GM23338 (cell line): ENCODE measurements around the gene DACH1. TPM values are rescaled to one million over a fixed set of nuclear protein-coding genes. Genes with fewer than 3 reads are reported as not detected.
"Not testable (repeated sequence)": the region's sequence is repeated elsewhere in the genome, so short reads cannot be mapped to it uniquely, and the experiment has no call there.

Experiments
- ATAC-seq: fragments of 200-7000 bp; cut with Tn5 transposase; 3 replicates; pipeline ENCODE4 v1.9.1; 2020
- DNase-seq: peaks from one replicate; pipeline ENCODE4 v3.0.0-alpha.2; 2015; ENCODE audit warnings: low spot score
- H2AFZ ChIP-seq: fragments of 200-600 bp; sonication (generic); 2 replicates; pipeline ENCODE4 v1.8.0; 2016; ENCODE audit warnings: antibody characterized with exemption, mild to moderate bottlenecking, moderate library complexity
- H3F3A ChIP-seq: fragments of 200-600 bp; sonication (generic); replicated peaks from 2 replicates; pipeline ENCODE4 v1.8.0; 2017; ENCODE audit warnings: antibody characterized with exemption, mixed run types, low read depth
- H3K27ac ChIP-seq: fragments of 200-600 bp; sonication (generic); 2 replicates; pipeline ENCODE4 v1.6.1; 2016; ENCODE audit warnings: low read depth
- H3K27me3 ChIP-seq: fragments of 200-600 bp; sonication (generic); 2 replicates; pipeline ENCODE4 v1.8.0; 2016; ENCODE audit warnings: mild to moderate bottlenecking, mixed run types, moderate library complexity; ENCODE audit not compliant: insufficient read depth
- H3K36me3 ChIP-seq: fragments of 200-600 bp; sonication (generic); 2 replicates; pipeline ENCODE4 v1.8.0; 2016; ENCODE audit warnings: mild to moderate bottlenecking; ENCODE audit not compliant: insufficient read depth
- H3K4me1 ChIP-seq: fragments of 200-600 bp; sonication (generic); 2 replicates; pipeline ENCODE4 v1.8.0; 2016; ENCODE audit warnings: mild to moderate bottlenecking, moderate library complexity; ENCODE audit not compliant: insufficient read depth
- H3K4me2 ChIP-seq: fragments of 200-600 bp; sonication (generic); 2 replicates; pipeline ENCODE4 v1.7.1; 2017; ENCODE audit warnings: mixed run types
- H3K4me3 ChIP-seq: fragments of 200-600 bp; sonication (generic); 2 replicates; pipeline ENCODE4 v1.6.1; 2016; ENCODE audit warnings: mixed run types
- H3K79me2 ChIP-seq: fragments of 200-600 bp; sonication (generic); replicated peaks from 2 replicates; pipeline ENCODE4 v1.8.0; 2017; ENCODE audit warnings: mild to moderate bottlenecking; ENCODE audit not compliant: insufficient read depth
- H3K9me2 ChIP-seq: fragments of 200-600 bp; sonication (generic); 2 replicates; pipeline ENCODE4 v1.8.0; 2017; ENCODE audit not compliant: insufficient read depth
- H4K20me1 ChIP-seq: fragments of 200-600 bp; sonication (generic); replicated peaks from 2 replicates; pipeline ENCODE4 v1.8.0; 2017; ENCODE audit warnings: mild to moderate bottlenecking; ENCODE audit not compliant: insufficient read depth
- H3K27ac Mint-ChIP-seq: 2 replicates; pipeline ENCODE4 v1.8.0; 2020; ENCODE audit warnings: inconsistent platforms, mild to moderate bottlenecking, moderate library complexity, mixed read lengths
- H3K27me3 Mint-ChIP-seq: 3 replicates; pipeline ENCODE4 v1.8.0; 2022; ENCODE audit warnings: low read depth, mild to moderate bottlenecking, moderate library complexity, mixed read lengths, inconsistent platforms; ENCODE audit not compliant: insufficient read depth, poor library complexity
- H3K36me3 Mint-ChIP-seq: 3 replicates; pipeline ENCODE4 v1.8.0; 2021; ENCODE audit warnings: low read depth, mild to moderate bottlenecking, inconsistent platforms, moderate library complexity, mixed read lengths
- H3K4me1 Mint-ChIP-seq: 3 replicates; pipeline ENCODE4 v1.8.0; 2020; ENCODE audit warnings: mild to moderate bottlenecking, inconsistent platforms, mixed read lengths
- H3K4me3 Mint-ChIP-seq: 3 replicates; pipeline ENCODE4 v1.8.0; 2021; ENCODE audit warnings: moderate library complexity, mild to moderate bottlenecking, inconsistent platforms, mixed read lengths
- H3K9me3 Mint-ChIP-seq: 3 replicates; pipeline ENCODE4 v1.8.0; 2020; ENCODE audit warnings: moderate library complexity, mild to moderate bottlenecking, inconsistent platforms, mixed read lengths
- CREB1 ChIP-seq: fragments of 250-450 bp; sonication (Bioruptor Pico); IDR thresholded peaks from 2 replicates; pipeline ENCODE4 v1.5.0; 2020; ENCODE audit warnings: low read depth, mild to moderate bottlenecking, moderate library complexity
- EZH2 ChIP-seq: fragments of 200-600 bp; sonication (generic); IDR thresholded peaks from one replicate; pipeline ENCODE4 v1.8.0; 2017; ENCODE audit warnings: antibody characterized with exemption, mild to moderate bottlenecking, low read depth; ENCODE audit not compliant: unreplicated experiment
- EZH2phosphoT487 ChIP-seq: fragments of 200-600 bp; sonication (generic); IDR thresholded peaks from one replicate; pipeline ENCODE4 v1.8.1; 2018; ENCODE audit warnings: antibody characterized with exemption; ENCODE audit not compliant: unreplicated experiment
- JUNB ChIP-seq: IDR thresholded peaks from one replicate; pipeline ENCODE4 v1.6.1; 2016; ENCODE audit warnings: antibody characterized with exemption; ENCODE audit not compliant: unreplicated experiment
- NANOG ChIP-seq: IDR thresholded peaks from 2 replicates; pipeline ENCODE4 v1.6.1; 2016; ENCODE audit warnings: antibody characterized with exemption, borderline replicate concordance
- POLR2AphosphoS5 ChIP-seq: IDR thresholded peaks from 2 replicates; pipeline ENCODE4 v1.6.1; 2016; ENCODE audit warnings: antibody characterized with exemption, low read depth
- STAT1 ChIP-seq: IDR thresholded peaks from one replicate; pipeline ENCODE4 v1.6.1; 2016; ENCODE audit warnings: antibody characterized with exemption; ENCODE audit not compliant: unreplicated experiment
- ZNF114 ChIP-seq: fragments of 250-450 bp; sonication (Bioruptor Pico); IDR thresholded peaks from 2 replicates; pipeline ENCODE4 v1.5.0; 2020; ENCODE audit warnings: mild to moderate bottlenecking, moderate library complexity
- ZNF331 ChIP-seq: fragments of 250-450 bp; sonication (Bioruptor Pico); IDR thresholded peaks from 2 replicates; pipeline ENCODE4 v1.5.0; 2020; ENCODE audit warnings: low read depth, mild to moderate bottlenecking, moderate library complexity
- polyA plus RNA-seq: library from polyadenylated mRNA; unstranded; fragments of >200 nt; fragmentation: Nextera tagmentation; extraction: Ambion mirVana; gene quantifications from 2 replicates; pipeline ENCODE4 v1.2.1, GENCODE V29; 2016
- total RNA-seq: library from RNA; depleted of rRNA; stranded (reverse); fragments of >200 nt; shearing (Covaris generic); gene quantifications from 2 replicates; pipeline ENCODE4 v1.2.3, GENCODE V29; 2014
- TF ChIP-seq, protein P1 (sequence below): fragments of 250-450 bp; sonication (Bioruptor Pico); IDR thresholded peaks from 2 replicates; pipeline ENCODE4 v1.5.0; 2020; ENCODE audit warnings: mild to moderate bottlenecking, moderate library complexity
- TF ChIP-seq, protein P2 (sequence below), 2 experiments: fragments of 200-600 bp in 1 of 2; sonication (generic) in 1 of 2; conservative IDR thresholded peaks; 2 replicates each; pipeline versions ENCODE4 v1.5.1 to v1.6.1; 2016 to 2017; ENCODE audit warnings: antibody characterized with exemption in 2 of 2, low read depth in 2 of 2, mild to moderate bottlenecking in 2 of 2, moderate library complexity in 1 of 2

The DACH1 gene
- total and polyA plus RNA-seq, 2 experiments from 2014 or later, result 0.45 to 0.57 TPM

DNA sequence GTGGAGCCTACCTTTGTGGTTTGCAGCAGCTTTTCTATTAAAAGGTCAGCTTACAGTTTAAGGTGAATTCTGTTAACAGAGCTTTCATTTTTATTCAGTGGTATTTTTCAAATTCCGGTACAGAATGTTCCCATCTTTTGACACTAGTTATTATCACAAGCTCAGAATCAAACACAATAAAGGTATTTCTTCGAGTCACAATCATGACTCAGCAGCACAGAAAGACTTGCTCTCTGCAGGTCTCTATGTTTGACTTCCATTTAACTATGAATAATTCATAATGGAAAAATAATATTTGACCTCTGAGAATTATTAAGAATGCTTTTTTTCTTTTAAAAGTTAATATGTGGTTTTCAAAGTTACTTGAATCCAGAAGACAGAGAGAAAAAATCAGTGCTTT, 28.2 kb downstream of the DACH1 start:
- Mint-ChIP-seq H3K4me1 (peaks cover 4% of the 10 kb centered on the region; the same call in 2 of the 3 replicates), H3K36me3 (no peaks in the 10 kb centered on the region), H3K9me3 (no peaks in the 10 kb centered on the region), H3K27ac (peak overlapping the region; percentile 70; the same call in 1 of the 2 replicates), H3K4me3 (no peak overlapping the region), H3K27me3 (no peaks in the 10 kb centered on the region)
- DNase-seq (no peak), ATAC-seq (no peak)
- Histone ChIP-seq H3K79me2 (no peaks in the 10 kb centered on the region), H3K27me3 (no peaks in the 10 kb centered on the region), H3K36me3 (no peaks in the 10 kb centered on the region), H3K9me2 (no peaks in the 10 kb centered on the region), H2AFZ (peak overlapping the region; percentile 70), H3K4me1 (no peaks in the 10 kb centered on the region), H4K20me1 (no peaks in the 10 kb centered on the region), H3F3A (no peaks in the 10 kb centered on the region), H3K4me2 (no peak overlapping the region), H3K27ac (no peak overlapping the region; the same call in 1 of the 2 replicates), H3K4me3 (no peak overlapping the region)
- TF ChIP-seq NANOG, result no peak
- no peak for TF ChIP-seq STAT1
- TF ChIP-seq JUNB, result no peak
- TF ChIP-seq CREB1, result no peak
- no peak for TF ChIP-seq ZNF331
- TF ChIP-seq POLR2AphosphoS5, result no peak
- TF ChIP-seq EZH2phosphoT487, result no peak
- TF ChIP-seq, protein P1, sequence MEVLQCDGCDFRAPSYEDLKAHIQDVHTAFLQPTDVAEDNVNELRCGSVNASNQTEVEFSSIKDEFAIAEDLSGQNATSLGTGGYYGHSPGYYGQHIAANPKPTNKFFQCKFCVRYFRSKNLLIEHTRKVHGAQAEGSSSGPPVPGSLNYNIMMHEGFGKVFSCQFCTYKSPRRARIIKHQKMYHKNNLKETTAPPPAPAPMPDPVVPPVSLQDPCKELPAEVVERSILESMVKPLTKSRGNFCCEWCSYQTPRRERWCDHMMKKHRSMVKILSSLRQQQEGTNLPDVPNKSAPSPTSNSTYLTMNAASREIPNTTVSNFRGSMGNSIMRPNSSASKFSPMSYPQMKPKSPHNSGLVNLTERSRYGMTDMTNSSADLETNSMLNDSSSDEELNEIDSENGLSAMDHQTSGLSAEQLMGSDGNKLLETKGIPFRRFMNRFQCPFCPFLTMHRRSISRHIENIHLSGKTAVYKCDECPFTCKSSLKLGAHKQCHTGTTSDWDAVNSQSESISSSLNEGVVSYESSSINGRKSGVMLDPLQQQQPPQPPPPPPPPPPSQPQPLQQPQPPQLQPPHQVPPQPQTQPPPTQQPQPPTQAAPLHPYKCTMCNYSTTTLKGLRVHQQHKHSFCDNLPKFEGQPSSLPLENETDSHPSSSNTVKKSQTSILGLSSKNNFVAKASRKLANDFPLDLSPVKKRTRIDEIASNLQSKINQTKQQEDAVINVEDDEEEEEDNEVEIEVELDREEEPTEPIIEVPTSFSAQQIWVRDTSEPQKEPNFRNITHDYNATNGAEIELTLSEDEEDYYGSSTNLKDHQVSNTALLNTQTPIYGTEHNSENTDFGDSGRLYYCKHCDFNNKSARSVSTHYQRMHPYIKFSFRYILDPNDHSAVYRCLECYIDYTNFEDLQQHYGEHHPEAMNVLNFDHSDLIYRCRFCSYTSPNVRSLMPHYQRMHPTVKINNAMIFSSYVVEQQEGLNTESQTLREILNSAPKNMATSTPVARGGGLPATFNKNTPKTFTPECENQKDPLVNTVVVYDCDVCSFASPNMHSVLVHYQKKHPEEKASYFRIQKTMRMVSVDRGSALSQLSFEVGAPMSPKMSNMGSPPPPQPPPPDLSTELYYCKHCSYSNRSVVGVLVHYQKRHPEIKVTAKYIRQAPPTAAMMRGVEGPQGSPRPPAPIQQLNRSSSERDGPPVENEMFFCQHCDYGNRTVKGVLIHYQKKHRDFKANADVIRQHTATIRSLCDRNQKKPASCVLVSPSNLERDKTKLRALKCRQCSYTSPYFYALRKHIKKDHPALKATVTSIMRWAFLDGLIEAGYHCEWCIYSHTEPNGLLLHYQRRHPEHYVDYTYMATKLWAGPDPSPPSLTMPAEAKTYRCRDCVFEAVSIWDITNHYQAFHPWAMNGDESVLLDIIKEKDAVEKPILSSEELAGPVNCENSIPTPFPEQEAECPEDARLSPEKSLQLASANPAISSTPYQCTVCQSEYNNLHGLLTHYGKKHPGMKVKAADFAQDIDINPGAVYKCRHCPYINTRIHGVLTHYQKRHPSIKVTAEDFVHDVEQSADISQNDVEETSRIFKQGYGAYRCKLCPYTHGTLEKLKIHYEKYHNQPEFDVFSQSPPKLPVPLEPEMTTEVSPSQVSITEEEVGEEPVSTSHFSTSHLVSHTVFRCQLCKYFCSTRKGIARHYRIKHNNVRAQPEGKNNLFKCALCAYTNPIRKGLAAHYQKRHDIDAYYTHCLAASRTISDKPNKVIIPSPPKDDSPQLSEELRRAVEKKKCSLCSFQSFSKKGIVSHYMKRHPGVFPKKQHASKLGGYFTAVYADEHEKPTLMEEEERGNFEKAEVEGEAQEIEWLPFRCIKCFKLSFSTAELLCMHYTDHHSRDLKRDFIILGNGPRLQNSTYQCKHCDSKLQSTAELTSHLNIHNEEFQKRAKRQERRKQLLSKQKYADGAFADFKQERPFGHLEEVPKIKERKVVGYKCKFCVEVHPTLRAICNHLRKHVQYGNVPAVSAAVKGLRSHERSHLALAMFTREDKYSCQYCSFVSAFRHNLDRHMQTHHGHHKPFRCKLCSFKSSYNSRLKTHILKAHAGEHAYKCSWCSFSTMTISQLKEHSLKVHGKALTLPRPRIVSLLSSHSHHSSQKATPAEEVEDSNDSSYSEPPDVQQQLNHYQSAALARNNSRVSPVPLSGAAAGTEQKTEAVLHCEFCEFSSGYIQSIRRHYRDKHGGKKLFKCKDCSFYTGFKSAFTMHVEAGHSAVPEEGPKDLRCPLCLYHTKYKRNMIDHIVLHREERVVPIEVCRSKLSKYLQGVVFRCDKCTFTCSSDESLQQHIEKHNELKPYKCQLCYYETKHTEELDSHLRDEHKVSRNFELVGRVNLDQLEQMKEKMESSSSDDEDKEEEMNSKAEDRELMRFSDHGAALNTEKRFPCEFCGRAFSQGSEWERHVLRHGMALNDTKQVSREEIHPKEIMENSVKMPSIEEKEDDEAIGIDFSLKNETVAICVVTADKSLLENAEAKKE (CRISPR knock-in tag), result no peak
- TF ChIP-seq EZH2, result no peak
- TF ChIP-seq ZNF114 (CRISPR knock-in tag), result no peak
- TF ChIP-seq, protein P2, sequence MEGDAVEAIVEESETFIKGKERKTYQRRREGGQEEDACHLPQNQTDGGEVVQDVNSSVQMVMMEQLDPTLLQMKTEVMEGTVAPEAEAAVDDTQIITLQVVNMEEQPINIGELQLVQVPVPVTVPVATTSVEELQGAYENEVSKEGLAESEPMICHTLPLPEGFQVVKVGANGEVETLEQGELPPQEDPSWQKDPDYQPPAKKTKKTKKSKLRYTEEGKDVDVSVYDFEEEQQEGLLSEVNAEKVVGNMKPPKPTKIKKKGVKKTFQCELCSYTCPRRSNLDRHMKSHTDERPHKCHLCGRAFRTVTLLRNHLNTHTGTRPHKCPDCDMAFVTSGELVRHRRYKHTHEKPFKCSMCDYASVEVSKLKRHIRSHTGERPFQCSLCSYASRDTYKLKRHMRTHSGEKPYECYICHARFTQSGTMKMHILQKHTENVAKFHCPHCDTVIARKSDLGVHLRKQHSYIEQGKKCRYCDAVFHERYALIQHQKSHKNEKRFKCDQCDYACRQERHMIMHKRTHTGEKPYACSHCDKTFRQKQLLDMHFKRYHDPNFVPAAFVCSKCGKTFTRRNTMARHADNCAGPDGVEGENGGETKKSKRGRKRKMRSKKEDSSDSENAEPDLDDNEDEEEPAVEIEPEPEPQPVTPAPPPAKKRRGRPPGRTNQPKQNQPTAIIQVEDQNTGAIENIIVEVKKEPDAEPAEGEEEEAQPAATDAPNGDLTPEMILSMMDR (conservative IDR thresholded peaks at IDR 0.05; ENCODE audit: low read depth in 2 of 2), result no peak

DNA sequence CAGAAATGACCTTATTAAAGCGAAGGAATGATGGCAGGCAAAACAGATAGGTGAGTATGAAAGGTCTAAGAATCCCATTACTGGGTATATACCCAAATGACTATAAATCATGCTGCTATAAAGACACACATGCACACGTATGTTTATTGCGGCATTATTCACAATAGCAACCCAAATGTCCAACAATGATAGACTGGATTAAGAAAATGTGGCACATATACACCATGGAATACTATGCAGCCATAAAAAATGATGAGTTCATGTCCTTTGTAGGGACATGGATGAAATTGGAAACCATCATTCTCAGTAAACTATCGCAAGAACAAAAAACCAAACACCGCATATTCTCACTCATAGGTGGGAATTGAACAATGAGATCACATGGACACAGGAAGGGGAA, 29.4 kb downstream of the DACH1 start:
- H3K27me3 ChIP-seq, result not testable (repeated sequence)

More for the DNA sequence above, 29.4 kb downstream of the DACH1 start:
- not testable (repeated sequence) for H3K36me3 Mint-ChIP-seq, H3K4me1 ChIP-seq, DNase-seq, H3K36me3 ChIP-seq, H3K4me2 ChIP-seq, H3K4me1 Mint-ChIP-seq, H3K9me2 ChIP-seq, H3F3A ChIP-seq, H3K9me3 Mint-ChIP-seq, H3K4me3 Mint-ChIP-seq, ATAC-seq, H3K27me3 Mint-ChIP-seq, H3K79me2 ChIP-seq, H3K4me3 ChIP-seq, H3K27ac Mint-ChIP-seq, H2AFZ ChIP-seq, H4K20me1 ChIP-seq, H3K27ac ChIP-seq
